T1000 (cell line): ENCODE measurements around the gene NECAB2.

Experiments
- DNase-seq: peaks from one replicate; lab custom pipeline; 2025; ENCODE audit warnings: mixed read lengths; lab: John Stamatoyannopoulos, UW

The NECAB2 gene

DNA sequence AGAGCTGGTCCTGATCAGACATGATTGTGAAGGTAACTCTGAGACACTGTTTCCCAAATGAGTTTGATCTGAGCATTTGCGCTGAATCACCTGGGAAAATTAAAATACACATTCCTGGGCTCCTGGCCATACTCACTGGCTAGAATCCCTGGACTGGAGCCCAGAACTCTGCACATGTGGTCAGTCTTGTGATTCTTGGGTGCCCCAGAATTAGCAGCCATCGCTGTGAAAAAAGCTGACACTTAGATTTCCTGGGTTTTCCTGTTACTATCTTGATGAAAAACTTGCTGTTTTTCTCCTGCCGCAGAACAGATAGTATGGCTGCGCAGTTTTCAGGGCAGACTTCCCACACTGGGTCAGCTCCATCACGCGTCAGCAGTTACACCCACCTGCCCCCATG is 24.6 kb downstream of the NECAB2 start:
- DNase-seq = no peak

DNA sequence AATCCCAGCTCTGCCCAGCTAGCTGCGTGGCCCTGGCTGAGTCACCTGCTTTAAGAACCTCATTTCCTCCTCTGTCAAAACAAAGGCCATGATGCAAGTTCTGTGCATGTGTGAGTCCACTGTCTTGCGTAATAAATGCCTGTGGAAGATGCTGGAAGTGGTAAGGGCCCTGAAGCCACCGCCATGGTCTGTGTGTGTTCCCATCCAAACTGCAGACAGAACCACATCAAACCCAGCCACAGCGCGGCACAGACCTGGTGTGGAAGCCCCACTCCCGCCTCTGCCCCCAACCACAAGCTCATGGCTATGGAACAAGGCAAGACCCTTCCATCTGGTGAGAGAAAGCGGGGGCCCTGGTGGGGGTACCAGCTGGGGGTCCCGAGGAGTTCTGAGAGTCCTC is 26.0 kb downstream of the NECAB2 start:
- no peak for DNase-seq

DNA sequence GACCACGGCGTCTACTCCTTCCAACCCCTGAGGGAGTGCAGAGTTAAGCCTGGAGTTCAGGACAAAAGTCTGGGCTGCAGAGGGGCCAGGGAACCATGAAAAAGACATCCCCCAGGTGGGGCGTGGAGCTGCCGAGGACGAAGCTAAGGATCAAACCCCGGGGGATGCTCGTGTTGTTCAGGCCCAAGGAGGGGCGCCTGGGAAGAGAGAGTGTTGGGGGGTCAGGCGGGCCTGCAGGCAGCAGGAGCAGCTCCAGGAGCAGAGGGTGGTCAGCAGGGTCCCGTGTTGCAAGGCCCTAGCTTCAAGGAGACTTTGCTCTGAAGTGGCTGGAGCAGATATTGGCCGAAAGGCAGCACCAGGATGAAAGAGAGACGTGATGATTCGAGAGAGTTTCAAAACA is 26.7 kb downstream of the NECAB2 start:
- no peak for DNase-seq

DNA sequence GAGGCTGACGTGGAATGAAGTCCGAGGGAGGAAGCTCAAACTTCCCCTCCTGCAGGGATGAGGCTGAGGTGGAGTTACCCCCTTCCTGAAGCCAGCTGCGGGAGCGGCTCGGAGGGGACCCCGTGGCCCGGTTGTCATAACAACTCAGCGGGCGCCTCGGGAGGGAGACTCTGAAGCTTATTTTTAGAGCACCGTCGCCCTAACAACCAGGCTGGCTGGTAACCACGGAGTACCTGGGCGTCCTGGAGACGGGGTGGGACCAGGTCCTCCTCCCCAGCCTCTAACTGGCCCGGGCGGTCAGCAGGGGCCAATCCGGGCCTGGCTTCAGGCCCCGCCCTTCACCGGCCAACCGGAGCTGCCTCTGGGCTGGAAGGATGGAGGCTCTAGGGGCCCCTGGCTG is 27.7 kb downstream of the NECAB2 start:
- DNase-seq = no peak

DNA sequence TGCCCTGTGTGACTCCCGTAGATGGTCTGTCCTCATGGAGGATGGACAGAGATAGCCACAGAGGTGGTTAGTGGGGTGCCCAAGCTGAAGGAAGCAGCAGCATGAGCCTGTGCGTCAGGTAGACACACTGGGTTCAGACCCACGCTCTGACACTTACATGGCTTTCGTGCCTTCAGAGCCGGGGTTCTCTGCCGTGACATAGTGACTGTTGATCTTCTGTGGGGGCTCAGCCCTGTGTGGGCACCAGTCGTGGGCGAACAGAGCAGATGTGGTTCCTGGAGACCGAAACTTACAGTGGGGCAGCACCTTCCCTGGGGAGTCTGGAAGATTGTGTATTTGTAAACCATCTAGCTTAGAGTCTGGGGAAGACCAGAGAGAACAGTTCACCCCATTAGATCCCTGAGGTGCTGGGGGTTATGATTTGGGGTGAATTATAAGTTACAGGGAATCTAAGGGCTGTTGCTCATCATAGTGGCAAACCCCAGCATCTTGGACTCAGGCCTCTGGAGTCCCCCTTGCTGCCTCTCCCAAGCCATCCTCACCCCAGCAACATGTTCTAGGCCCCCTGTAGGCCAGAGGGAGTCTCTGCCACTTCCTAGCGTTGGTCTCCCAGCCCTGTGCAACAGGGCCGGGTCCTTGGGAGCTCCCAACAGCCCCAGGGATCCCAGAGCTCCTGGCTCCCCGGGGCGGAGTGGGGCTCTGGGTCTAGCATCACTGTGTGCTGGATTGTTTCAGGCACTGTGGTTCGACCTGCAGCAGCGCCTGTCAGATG is 28.6 kb downstream of the NECAB2 start:
- no peak for DNase-seq

DNA sequence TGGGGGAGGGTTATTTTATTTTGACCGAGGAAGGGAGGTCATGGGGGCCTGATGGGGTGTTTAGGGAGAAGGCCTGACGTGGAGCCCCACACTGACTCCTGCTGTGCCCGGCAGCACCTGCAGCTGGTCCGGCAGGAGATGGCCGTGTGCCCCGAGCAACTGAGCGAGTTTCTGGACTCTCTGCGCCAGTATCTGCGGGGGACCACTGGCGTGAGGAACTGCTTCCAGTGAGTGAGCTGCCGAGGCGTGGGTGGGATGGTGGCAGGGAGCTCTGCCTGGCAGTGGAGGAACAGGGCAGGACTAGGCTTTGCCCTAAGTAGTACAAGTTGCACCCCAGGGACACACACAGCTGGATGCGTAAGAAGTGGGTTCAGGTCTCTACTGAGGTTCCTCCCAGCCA is 30.0 kb downstream of the NECAB2 start:
- DNase-seq = no peak

DNA sequence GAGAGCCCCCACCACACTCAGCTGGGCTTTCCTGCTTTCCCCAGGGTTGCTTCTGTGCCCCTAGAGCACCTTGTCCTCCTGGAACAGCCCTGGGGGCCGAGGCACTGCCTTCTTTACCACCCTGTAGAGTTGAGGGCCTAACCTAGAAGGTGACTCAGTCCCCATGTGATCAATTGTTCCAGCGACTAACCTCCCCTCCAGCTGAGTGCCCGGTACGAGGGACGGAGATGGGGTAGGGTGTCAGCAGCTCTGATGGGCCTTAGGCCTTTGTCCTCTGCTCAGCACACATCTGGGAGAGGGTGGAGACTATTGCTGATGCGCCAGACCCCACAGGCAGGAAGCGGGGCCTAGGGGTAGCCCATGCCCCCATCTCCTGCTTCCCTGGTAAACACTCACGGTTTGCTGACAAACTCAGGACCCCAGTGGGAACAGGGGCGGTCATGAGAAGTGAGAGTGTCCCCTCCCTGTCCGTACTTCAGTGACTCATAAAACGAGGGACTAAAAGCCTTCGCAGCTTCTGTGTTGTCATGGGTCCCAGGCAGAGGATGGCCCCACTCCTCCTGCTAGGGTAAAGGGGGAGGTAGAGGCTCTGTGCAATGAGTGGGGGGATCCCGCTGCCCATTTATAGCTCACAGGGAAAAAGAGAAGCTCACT is 33.1 kb downstream of the NECAB2 start:
- no peak for DNase-seq

DNA sequence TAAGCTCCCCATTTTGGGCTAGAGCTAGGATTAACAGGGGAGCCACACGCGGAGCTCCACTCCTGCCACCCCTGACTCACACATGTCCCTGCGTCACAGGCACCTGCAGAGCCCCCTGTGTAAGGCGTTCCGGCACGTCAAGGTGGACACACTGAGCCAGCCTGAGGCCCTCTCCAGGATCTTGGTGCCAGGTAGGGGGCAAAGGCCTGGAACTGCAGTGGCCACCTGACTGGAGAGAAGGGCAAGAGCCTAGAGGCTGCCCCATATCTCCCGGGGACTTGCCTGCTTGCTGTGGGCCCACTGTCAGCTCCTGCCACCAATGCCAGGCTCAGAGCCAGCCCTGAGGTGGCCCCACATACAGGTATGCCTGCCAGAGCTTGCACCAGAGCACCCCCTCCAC is 33.7 kb downstream of the NECAB2 start:
- no peak for DNase-seq

DNA sequence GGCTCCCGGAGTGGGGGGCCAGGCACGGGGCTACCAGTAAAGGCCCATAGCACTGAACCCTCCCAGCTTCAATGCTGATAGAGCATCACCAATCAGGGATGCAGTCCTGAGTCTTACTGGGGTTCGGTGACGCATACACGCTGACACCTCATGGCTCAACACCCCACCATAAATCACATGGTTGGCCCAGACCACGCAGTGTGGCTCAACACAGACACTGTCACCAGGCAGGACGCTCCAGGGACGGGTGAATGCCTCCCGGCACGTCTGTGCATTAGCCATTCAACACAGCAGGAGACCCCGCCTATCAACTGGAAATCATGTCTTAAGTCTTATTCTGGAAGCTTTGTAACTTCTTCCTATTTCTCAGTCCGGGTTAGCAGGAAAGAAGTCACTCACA is 35.0 kb downstream of the NECAB2 start:
- DNase-seq = no peak

DNA sequence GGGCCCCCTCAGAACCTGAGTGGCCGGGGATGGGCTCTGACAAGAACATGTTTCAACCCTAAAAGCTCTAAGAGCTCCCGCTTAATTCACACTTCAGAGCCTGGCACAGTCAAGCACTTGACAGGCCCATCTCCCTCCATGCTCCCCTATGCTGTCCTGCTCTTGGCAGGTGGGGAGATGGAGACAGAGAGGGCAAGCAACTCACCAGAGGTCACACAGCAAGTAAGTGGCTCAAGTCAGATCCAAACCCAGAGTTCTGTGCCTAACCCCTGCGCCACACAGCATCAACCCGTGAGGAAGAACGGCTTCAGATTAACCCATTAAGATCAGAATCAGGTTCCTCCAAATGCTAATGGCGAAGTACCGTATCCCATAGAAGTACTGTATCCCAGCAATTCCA is 36.4 kb downstream of the NECAB2 start:
- no peak for DNase-seq

DNA sequence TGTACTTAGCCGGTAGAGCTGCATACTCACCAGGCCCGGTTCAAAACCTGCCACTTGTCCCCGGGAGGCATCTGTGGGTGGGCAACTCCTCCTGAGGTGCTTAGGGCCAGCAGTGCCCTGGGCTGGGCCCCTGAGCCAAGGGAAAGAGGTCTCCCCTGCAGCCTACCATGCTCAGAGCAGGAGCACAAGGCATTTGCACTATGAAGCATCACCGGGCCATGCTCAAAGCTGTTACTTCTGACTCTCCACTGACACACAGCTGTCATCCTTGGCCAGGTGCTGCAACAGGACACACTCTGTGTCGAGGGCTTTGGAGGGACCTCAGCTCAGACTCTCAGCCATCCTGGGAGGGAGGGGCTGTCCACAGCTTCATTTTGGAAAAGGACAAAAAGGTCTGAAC is 37.3 kb downstream of the NECAB2 start:
- DNase-seq = no peak

DNA sequence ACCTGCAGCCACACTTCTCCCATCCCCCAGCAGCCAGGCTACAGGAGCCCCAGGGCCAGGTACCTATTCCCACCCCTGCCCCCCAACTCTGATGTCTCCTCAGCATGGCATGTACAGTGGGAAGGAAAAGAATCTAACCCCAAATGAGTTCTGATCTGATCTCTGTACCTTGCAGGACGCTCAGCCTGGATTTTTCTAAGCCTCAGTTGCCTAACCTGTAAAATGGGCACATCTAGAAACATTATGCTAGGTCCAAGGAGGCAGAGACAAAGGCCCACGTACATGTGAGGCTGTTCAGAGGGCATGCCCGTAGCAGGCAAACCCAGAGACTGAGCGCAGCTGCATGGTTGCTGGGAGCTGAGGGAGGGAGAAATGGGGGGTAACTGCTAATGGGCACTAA is 39.5 kb downstream of the NECAB2 start:
- no peak for DNase-seq

DNA sequence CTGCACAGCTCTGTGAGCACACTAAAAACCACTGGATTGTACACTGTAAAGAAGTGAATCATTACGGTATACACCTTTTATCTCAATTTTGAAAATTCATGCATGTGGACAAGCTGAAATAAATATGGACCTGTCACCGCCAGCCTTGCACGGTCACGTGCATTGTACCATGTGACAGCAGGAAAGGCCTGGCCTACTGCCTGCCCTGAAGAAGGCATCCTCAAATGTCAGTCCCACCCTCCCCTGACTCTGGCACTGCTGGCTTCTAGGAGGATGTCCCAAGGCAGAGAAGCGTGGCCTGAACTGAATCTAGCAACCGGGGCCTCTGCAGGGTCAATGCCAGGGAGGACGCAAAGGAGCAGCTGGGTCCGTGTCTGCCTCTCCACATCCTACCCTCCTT is 39.9 kb downstream of the NECAB2 start:
- DNase-seq = no peak

DNA sequence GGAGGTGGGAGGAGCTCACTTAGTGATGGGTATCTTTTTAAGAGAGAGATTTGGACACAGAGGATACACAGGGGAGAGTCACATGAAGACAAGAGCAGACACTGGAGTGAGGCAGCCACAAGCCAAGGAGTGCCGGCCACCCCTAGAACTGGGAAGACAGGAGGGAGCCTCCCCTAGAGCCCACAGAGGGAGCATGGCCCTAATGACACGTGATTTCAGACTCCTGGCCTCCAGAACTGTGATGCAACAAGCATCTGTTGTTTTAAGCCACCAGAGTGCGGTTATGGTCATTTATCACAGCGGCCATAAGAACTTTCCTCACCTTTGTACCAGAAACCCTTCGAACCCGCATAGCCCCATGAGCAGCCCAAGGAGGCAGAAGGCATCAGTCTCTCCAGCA is 41.2 kb downstream of the NECAB2 start:
- DNase-seq = no peak

DNA sequence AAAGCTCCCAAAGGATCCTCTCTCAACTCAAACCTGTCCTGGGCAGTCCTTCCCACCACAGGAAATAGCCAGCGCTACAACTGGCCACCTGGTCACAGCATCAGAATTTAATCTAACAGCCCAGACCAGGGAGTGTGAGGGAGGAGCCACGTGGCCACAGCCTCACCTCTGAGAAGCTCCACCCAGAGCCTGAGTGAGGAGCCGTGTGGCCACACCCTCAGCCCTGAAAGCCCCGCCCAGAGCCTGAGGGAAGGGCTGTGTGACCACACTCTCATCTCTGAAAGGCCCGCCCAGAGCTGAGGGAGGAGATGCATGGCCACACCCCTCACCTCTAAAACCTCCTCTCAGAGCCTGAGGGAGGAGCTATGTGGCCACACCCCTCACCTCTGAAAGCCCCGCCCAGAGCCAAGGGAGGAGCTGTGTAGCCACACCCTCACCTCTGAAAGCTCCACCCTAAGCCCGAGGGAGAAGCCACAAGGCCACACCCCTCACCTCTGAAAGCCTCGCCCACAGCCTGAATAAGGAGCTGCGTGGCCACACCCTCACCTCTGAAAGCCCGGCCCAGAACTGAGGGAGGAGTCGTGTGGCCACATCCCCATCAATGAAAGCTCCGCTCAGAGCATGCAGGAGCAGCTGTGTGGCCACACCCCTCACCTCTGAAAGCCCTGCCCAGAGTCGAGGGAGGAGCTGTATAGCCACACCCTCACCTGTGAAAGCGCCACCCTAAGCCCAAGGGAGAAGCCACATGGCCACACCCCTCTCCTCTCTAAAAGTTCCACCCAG is 45.9 kb downstream of the NECAB2 start:
- peak; percentile 17 for DNase-seq

DNA sequence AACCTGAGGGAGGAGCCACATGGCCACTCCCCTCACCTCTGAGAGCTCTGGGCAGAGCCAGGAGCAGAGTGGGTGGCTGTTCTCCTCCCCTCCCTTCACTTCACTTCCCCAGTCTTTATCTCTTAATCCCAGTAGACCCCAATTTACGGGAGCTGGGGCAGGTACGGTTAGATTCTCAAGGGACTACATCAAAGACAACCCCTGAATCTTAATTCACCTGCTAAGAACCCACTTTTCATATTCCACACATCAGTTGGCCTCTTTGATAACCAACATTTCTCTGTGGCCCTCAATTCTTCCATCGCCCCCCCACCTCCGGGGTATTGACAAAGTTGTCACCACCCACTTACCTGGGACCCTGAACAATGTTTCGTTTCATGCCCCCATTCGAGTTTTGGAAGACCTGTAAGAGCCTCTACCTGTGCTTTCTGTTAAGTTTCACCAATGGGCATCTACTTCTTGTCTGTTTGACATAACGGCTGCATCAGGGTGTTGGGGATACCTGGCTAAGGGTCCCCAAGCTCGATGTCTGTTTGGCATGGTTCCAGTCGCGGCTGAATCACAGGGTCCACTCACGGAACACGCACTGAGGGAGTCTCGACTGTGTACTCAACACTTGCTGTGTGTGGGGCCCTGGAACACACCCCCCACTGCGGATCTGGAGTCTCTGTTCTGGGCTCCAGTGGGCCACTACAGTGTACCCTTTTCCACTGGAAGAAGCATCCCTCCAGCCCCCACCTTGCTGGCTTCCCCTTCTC is 46.7 kb downstream of the NECAB2 start:
- DNase-seq = no peak

DNA sequence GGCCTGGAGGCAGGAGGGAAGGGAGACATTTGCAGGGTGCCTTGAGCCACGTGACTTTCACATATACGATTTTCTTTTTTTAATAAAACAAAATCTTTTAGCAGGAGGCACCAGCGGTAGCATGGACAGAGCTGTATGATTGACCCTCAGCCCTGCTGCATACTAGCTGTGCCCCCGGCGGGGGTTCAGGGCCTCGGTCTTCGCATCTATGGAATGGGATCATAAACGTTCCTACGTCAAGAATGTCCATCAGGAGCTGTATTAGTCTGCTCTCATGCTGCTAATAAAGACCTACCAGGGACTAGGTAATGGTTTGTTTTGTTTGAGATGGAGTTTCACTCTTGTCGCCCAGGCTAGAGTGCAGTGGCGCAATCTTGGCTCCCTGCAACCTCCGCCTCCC is 47.4 kb downstream of the NECAB2 start:
- DNase-seq = no peak

DNA sequence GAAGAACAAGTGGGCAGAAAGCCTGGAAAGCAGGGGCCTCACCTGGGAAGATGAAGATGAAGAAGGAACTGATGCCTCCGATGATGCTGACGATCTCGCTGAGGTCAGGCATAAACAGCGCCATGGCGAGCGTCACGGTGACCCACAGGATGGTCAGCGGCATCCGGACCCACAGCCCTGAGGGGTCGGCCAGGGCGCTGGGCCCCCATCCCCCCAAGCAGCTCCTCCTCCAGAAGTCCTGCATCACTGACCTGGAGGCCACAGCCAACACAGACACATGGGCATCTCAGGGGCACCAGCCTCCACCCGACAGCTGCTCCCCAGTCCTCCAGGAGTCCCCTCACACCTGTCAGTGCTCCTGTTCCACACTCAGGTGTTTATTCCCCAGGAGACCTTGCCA is 48.4 kb downstream of the NECAB2 start:
- DNase-seq = no peak

DNA sequence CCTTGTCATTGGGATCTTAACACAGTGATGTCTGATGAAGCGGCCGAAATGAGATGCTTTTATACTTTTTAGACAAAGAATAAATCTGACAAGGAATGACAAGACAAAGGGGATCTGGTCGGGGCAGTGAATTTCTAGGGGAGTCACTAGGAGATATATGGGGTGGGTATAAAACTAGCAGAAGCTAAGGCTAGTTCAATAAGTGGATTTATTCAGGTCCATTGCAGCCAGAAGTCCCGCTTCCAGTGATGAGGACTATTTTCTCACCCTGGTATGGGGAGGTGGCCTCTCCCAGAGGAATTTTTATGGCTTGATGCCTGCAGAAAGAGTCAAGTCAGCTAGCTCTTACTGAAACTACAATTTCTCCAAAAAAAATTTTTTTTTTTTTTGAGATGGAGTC is 50.7 kb downstream of the NECAB2 start:
- no peak for DNase-seq

DNA sequence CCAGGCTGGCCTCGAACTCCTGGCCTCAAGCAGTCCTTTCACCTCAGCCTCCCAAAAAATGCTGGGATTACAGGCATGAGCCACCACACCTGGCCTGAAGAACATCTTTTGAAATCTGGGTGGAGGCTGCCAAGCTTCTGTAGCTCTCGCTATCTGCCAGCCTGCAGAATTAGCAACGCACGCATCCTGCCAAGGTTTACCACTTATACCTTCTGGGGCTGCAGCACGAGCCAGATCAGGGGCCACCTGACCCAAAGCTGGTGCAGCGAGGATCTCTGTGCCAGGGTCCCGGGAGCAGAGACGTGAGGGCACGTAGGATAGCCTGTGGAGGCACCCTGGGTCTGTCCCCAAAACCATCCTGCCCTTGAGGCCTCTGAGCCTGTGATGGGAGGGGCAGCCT is 52.3 kb downstream of the NECAB2 start:
- DNase-seq = no peak

DNA sequence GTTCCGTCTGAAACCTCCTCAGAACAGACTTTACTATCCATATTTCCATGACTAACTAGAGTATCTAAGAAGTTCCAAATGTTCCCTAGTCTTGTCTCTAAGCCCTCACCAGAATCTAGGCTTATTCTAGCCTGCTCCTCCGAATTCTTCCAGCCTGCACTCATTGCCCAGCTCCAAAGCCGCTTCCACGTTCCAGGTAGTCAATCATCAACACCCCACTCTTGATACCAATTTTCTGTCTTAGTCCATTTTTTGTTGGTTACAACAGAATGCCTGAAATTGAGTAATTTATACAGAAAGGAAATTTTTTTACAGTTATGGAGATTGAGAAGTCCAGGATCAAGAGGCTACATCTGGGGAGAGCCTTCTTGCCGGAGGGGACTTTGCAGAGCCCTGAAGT is 53.4 kb downstream of the NECAB2 start:
- no peak for DNase-seq

DNA sequence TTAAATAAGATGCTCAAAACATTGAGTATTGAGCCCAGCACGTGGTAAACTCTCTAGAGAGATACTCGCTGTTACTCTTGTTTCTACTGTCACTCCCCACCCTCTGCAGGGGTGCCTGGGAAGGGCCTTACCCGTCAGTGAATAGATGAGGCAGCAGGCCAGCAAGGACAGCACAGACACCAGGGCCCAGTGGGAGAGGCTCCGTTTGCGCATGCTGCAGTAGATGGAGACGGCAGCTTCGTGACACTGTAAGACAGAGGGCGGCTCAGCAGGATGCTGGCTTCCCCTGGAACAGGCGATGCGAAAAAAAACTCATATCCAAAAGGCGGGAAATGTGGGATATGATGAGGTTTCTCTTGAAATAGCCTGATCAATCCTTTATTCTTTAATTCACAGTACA is 54.6 kb downstream of the NECAB2 start:
- DNase-seq = no peak
